NK-92 (cell line): ENCODE results near the gene MED28.
"Not testable (repeated sequence)": the region's sequence is repeated elsewhere in the genome, so short reads cannot be mapped to it uniquely, and the experiment has no call there.

Experiments
- DNase-seq: peaks from one replicate; lab custom pipeline; 2025; ENCODE audit not compliant: unreplicated experiment; lab: John Stamatoyannopoulos, UW

The MED28 gene

DNA sequence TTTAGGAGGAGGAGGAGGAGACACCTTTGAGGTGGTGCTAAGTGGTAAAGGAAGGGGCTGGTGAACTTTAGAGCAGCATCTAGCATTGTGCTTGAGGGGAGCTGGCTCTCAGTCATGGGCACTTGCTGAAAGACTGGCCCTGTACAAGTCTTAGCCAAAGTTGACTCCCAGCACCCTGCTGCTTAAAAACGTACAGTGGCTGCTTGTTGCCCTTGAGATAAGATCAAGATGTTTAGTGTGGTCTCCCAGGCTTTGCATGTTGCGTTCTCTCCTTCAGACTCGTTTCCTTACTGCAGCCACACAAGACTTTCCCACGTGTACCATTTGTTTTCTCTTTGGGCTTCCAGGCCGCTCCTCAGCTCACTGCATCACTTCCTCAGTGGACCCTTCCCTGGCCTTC, 1.8 kb downstream of the MED28 start:
- no peak for DNase-seq

DNA sequence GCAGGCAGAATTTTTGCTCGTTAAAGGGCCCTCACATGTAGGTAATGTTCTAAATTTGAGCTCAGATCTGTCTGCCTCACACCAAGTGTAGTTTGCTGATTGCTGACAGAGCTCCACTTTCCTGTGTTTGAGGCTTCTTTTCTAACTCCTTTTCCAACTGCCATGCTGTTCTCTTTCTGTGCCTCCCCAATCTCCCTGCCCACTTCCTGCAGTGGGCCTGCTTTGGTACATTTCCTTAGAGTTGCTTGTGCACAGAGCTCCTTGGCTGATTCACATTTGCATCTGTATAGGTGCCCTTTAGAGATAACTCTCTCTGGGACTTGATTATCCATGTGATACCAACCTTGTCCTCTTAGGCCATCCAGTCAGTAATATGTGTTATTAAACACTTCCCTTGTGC, 4.5 kb downstream of the MED28 start:
- no peak for DNase-seq

DNA sequence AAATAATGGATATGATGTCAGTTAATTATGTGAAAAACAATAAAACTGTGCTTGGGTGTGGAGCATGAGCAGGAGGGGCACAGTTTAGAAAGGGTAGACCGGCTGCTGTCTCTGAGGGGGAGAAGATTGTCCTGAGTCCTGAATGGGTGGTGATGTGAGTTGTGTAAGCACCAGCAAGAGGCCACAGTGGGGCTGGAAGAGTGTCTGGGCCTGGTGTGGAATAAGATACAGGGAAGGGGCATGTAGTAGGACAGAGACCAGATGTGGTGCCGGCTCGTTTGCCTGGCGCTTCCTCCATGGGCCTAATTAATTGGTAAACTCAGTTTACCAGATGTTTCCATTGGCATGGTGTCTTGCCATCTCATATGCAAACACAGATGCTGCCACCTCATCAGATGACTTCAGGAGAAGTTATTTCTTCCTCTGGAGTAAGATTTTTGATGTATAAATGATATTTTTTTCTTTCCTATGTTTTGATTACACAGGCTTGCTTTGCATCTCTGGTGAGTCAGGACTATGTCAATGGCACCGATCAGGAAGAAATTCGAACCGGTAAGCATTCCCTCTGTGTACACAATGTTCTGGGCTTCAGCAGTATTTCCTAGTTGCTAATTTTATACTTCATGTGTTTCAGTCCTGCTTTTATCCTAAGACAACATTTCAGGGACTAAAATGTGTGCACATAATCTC, 5.1 kb downstream of the MED28 start:
- DNase-seq: no peak

DNA sequence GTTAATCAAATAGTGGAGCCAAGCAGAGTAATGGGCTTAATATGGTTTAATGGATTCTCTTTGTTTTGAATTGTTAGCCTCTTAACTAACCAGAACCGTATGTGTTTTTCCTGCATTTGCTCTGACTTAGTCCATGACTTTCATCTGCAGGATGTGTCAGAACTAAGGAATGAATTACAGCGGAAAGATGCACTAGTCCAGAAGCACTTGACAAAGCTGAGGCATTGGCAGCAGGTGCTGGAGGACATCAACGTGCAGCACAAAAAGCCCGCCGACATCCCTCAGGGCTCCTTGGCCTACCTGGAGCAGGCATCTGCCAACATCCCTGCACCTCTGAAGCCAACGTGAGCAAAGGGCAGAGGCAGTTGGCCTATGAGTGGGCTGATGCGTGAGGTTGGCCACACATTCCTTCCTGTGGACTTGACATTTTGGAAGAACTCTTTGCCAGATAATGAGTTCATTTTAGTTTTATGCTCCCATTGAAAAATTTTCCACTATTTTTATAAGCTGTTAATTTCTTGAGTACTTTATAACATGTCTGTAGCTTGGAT, 9.1 kb downstream of the MED28 start:
- no peak for DNase-seq

DNA sequence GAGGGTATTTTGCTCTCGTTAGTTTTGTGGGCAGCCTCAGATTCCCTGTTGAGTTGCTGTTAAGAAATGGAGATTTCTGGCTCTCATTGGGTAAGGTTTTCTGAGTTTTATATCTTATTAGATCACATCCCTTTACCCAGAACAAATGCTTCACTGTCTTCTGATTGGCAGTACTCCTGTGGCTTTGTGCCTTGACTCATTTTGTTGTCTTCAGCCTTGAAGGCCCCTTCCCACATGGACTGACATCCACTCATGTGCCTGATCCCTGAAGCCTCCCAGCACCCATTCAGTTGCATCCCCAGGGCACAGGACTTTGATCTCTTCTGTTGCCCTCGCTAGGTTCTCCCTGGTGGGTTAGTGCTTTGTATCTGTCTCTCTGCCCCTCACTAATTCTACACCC, 10.4 kb downstream of the MED28 start:
- DNase-seq: no peak

DNA sequence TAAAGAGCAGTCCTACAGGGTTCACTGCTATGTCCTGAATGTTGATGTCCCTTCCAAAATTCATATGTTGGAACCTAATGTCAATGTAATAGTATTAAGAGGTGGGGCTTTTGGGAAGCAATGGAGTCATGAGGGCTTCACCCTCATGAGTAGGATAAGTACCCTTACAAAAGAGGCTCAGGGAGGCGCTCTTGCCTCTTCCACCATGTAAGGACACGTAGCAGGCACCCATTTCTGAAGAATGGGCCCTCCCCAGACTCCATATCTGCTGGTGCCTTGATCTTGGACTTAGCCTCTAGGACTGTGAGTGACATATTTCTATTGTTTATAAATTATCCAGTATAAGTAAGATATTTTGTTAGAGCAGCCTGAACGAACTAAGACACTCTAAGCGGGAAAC, 15.8 kb downstream of the MED28 start:
- DNase-seq: no peak

DNA sequence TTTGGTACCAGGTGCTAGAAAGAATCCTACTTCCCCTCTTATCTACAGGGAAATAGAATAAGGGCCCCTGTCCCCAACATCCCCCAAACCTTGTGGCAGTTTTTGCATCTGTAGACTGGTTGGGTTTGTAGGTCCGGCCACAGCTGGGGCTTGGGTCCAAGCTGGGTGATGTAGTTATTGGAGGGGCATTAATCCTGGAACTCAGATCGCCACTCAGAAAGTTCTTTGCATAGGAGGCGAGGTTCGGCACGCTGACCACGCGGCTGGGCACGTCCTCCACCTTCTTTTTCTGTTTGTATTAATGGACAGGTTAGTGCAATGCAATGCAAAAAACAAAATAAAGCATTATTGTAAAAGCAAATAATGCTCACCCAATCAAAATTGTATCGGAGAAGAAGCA, 19.2 kb downstream of the MED28 start:
- DNase-seq: no peak

DNA sequence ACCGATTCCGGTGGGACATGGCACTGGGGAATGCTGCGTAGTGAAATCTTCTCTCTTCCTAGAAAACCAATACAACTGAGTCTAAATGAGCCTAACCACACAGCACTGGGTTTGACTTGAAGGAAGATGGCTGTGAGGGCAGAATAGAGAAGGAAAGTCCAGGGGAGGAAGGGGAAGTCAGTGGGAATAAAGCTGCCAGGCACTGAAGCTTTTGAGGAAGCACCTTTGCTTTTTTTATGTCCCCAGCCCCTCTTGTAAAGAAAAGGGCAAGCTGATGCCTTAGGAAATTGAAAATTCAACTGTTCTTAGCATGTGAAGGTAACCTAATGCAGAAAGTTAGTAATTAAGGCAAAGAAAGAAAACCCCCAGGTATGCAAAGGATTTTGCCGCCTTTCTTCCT, 20.6 kb downstream of the MED28 start:
- DNase-seq: no peak

DNA sequence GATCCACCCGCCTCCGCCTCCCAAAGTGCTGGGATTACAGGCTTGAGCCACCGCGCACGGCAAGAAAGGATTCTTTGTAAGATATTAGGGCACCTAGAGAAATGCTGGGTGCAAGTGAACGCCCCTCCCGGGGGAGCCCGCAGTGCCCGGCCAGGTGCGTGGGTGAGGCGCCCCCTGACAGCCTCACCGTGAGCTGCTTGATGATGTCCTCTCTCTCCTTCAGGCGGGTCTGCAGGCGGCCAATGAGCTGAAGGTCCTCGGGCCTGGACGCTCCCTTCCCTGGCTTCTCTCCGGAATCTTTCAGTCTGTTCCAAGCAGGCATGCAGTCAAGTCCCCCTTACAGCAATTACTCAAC, 21.9 kb downstream of the MED28 start:
- no peak for DNase-seq

DNA sequence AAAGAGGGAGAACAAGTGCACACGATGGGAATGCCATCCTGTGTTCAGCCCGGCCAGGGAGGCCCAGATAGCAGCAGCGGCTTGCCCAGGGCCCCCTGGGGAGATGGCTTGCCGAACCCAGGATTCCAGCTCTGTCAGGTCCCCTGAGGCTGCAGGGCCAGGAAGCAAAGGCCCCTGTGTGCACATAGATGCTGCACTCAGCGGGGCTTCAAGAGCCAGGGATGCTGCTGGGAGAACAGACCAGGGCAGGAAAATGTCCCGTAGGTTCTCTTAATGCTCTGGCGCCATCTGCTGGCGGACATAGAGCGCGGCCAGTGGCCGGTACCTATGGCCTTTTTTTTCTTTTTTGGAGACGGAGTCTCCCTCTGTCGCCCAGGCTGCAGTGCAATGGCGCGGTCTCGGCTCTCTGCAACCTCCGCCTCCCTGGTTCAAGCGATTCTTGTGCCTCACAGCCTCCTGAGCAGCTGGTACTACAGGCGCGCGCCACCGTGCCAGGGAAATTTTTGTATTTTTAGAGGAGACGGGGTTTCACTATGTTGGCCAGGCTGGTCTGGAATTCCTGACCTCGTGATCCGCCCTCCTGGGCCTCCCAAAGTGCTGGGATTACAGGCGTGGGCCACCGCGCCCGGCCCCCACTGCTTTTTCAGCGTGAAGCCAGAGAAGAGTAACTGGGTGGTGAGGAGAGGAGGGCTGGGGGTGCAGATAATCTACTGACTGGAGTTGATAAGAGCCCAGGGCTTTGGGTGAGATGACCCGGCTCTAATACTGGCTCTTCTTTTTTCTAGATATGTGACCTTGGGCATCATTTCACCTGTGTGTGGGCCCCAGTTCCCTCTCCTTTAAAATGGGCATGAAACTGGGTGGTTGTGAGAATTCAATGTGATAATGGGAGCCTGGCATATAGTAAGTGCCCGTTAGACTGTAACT, 22.5 kb downstream of the MED28 start:
- no peak for DNase-seq

DNA sequence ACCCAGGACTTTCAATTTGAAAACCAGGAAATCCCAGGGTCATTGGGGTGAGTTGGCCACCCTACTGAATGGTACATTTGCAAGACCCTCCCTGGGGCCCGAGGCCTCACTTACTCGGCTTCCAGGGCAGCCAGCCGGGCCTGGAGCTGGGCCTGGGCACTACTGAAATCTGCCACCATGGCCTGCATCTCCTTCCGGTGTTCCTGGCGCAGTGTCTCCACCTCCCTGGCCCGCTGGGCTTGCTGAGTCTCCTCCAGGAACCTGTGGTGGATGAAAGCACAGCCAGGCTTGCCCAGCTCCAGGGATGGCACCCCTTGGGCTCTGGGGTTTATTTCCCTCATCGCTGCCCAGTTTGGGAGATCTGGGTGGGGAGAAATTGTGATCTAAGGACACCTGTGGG, 24.7 kb downstream of the MED28 start:
- no peak for DNase-seq

DNA sequence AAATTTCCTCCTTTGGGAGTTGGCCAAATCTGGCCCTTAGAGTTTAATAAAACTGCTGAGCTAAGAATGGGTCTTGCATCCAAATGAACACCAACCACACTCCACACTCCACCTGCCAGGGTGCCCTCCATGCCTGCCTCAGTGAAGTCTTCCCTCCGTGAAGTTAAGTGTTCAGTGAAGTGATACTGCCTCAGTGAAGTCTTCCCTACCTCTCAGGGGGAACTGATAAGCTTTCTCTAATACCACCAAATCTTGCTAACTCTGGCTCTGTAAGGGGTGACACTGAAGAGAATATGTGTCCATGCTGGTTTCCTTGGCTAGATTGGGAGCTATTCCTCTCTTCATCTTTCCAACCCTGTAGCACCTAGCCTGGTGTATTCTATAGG, 27.9 kb downstream of the MED28 start:
- DNase-seq: no peak

DNA sequence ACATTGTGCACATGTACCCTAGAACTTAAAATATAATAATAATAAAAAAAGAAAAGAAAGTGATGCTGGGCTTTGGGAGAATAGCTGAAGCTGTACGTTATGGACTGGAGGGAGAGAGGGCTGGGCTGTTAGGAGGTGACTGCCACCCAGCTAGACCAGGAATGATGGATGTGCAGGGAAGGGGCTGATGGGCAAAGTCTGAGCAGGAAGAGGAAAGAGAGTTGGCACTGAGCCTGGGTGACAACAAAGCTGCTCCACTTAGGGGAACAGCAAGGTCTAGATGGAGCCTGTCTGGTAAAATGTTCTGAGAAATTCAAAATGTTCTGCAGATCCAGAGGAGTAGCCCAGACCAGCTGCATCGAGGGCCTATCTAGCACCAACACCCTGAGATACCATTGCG, 32.3 kb downstream of the MED28 start:
- DNase-seq: no peak

DNA sequence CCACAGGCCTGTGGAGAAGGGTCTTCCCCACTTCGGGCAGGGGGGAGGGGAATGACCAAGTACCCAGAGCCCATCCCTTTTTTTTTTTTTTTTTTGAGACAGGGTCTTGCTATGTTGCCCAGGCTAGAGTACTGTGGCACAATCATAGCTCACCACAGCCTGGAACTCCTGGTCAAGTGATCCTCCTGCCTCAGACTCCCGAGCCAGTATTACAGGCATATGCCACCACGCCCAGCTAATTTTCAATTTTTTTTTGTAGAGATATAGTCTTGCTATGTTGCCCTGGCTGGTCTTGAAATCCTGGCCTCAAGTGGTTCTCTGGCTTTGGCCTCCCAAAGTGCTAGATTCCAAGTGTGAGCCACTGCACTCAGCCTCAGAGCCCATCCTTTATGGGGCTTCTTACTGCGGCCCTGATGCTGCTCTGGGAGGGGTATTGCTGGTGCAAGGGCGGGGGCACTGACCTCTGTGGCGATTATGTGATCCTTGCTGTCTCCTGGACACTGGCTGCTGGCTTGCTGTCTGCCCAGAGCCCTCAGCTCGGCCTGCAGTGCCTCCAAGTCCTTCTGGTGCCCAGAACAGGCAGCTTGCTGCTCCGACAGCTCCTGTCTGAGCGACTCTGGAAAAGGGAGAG, 32.9 kb downstream of the MED28 start:
- no peak for DNase-seq

DNA sequence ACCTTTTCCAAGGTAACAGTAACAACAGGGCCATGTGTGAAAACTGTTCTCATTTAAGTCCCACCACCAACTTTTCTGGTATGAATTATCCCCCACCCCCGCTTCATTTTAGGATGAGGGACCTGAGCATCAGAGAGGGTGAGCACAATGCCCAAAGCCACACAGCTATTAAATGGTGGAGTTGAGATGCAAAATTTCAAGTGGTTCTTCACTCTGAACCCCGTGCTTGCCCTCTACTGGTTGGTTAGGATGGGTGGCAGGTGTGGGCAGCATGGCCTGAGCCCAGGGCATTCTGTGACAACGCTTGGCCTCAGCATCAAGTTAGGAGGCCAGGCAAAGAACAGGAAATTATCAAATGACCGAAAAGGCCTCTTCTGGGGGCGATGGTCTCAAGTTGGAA, 33.5 kb downstream of the MED28 start:
- DNase-seq: no peak

DNA sequence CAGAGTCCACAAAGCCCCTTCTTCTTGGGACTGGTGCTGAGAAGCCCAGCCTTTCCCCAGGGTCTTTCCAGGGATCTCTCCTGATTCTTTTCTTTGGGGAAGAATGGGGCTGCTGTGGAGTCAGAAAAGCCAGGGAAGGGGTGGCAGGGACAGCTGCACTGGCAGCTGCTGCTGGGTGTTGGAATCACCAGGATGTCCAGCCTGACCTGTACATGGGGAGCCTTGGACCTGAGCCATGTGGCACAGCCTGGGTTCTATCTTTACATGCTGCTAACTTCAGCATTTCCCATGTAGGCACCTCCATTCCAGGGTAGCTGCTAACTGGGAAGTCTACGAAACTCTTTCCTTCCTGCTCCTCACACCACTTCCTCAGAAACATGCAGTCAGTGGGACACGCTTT, 36.0 kb downstream of the MED28 start:
- DNase-seq: no peak

DNA sequence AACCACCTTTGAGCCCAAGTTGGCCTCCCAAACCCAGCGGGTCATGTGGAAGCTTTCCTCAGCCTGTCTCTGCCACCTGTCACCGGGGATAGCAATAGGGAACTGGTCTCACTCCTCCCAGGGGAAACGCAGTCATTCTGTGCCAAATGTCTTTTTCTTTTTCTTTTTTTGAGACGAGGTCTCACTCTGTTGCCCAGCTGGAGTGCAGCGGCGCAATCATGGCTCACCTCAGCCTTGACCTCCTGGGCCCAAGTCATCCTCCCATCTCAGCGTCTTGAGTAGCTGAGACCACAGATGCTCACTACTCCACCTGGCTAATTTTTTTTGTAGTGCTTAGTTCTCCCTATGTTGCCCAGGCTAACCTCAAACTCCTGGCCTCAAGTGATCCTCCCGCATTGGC, 40.3 kb downstream of the MED28 start:
- no peak for DNase-seq

DNA sequence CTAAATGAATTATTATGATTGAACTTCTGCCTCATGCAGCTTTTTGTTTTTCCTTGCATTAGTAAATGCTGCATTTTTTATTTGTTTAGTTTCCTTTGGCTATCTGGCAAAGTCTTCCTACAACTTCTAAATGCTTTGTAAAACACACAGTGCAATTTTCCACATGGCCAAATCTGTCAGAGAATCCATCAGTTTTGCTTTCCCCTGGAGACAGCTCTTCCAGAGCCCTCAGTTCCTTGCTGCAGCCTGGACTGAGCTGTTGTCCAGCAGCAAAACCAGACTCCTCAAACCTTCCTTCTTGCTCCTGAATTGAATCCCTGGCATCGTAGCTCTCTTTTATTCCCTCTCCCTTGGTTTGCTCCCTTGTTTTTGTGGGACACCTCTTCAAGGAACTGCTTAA, 42.6 kb downstream of the MED28 start:
- no peak for DNase-seq

DNA sequence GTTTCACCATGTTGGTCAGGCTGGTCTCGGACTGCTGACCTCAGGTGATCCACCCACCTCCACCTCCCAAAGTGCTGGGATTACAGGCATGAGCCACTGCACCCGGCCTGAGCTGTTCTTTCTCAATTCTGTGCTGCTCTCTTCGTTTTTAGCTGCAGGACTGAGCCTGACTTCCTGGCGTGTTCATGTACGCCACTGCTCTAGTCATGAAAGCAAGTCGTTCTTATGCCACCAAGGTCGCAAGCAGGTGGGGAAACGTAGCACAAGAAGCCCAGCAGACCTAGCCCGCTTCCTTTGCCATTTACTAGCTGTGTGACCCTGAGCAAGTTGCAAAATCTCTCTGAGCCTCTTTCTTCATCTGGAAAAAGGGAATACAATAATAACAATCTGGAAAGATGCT, 43.4 kb downstream of the MED28 start:
- no peak for DNase-seq

DNA sequence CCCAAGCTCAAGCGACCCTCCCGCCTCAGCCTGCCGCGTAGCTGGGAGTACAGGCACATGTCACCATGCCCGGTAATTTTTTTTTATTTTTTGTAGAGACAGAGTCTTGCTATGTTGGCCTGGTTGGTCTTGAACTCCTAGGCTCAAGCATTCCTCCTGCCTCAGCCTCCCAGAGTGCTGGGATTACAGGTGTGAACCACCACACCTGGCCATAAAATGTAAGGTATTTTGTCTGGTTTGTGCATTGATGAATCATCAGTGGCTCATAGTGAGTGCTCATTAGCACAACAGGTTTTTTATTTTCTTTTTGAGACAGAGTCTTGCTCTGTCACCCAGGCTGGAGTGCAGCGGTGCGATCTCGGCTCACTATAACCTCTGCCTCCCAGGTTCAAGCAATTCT, 44.8 kb downstream of the MED28 start:
- not testable (repeated sequence) for DNase-seq

DNA sequence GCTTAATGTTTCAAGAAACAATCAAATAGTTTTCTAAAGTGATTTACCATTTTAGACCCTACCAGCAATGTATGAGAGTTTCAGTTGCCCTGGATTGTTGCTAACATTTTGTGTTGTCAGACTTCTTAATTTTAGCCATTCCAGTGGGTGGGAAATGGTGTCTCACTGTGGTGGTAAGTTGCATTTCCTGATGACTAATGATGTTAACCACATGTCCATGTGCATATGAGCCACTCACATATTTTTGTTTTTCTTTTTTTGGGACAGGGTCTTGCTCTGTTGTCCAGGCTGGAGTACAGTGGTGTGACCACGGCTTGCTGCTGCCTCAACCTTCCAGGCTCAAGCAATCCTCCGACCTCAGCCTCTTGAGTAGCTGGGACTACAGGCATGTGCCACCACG, 48.3 kb downstream of the MED28 start:
- DNase-seq: no peak

DNA sequence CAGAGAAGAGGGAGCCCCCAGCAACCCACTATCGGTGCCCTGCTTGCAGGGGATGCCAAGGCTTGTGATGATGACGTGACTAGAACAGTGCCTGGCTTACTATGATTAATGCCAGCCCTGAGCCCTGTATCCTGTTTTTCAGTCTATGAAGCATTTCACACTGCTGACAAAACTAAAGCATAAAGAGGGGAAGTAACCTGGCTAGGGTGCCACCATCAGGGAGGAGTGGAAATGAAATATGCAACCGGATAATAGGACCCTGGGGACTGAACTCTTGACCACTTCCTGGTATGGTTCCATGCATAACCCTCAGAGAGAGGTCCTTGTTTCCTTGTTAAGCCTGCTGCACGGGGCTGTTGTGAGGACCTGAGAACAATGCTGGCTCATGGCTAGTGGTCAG, 50.3 kb downstream of the MED28 start:
- DNase-seq: no peak
